ENCODE measurements around the gene ATP2C1. TPM values are rescaled to one million over a fixed set of nuclear protein-coding genes. Genes with fewer than 3 reads are reported as not detected.

ATP2C1 gene
- total RNA-seq, 6 experiments from 2014 or later = 101 to 124 (median 112) TPM

DNA sequence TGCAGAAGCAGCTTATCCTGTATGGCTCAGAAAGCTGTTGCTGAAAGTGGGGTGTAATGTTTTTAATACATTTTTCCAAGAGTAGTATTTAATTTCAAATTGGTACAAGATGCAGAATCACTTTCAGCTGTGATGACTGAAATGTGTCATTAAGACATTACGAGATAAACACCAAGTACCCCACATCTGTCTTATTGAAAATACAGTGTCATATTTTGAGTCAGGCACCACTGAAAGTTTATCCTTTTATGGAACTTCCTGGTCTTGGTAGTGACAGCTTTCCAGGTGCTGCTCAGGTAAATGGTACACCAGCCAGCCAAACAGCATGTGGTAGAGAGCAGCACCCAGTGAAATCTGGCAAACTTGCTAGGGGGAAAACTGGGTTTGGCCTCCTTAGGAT lies 115.8 kb downstream of the ATP2C1 start:
- no peaks in the 10 kb centered on the region for H3K9me3 Mint-ChIP-seq
- H3K36me3 Mint-ChIP-seq (ENCODE audit: low read depth) = peaks cover 44% of the 10 kb centered on the region
- TF ChIP-seq CTCF (IDR thresholded peaks at IDR 0.05) = no peak
- H3K27ac Mint-ChIP-seq = no peak overlapping the region
- no peak for DNase-seq
- H3K4me1 Mint-ChIP-seq (ENCODE audit: low read depth) = peaks cover 1% of the 10 kb centered on the region; the same call in 1 of the 2 replicates
- H3K27me3 Mint-ChIP-seq (ENCODE audit: insufficient read depth) = peaks cover under 1% of the 10 kb centered on the region; the same call in 1 of the 2 replicates
- H3K4me3 Mint-ChIP-seq = no peak overlapping the region

DNA sequence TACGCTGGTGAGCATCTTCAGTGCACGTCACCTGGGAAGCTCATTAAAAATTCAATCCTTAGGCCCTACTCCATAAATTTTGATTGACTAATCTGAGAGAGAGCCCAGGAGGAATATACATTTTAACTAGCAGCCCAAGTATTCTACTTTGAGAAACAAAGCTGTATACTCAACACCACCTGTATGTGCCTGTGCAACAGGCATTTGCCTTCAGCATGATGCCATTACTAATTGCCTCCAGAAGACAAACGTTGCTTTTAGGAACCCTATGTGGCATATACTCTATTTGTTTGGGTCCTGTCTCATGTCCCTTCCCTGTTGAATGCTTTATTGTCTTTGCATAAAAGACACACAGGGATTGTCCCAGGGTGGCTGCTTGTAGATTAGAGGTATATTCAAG lies 125.1 kb downstream of the ATP2C1 start:
- Mint-ChIP-seq H3K9me3 (no peaks in the 10 kb centered on the region), H3K27me3 (ENCODE audit: insufficient read depth) (no peaks in the 10 kb centered on the region), H3K4me1 (ENCODE audit: low read depth) (peaks cover 31% of the 10 kb centered on the region), H3K4me3 (no peak overlapping the region), H3K27ac (no peak overlapping the region), H3K36me3 (ENCODE audit: low read depth) (peaks cover 25% of the 10 kb centered on the region)
- no peak for TF ChIP-seq CTCF (IDR thresholded peaks at IDR 0.05)
- no peak for DNase-seq

GRCh38 chr3:131020122-131020693 lies 126.3 kb downstream of the ATP2C1 start:
- Mint-ChIP-seq H3K27ac (no peak overlapping the region), H3K36me3 (ENCODE audit: low read depth) (peaks cover 31% of the 10 kb centered on the region), H3K4me3 (no peak overlapping the region), H3K4me1 (ENCODE audit: low read depth) (peaks cover 35% of the 10 kb centered on the region), H3K27me3 (ENCODE audit: insufficient read depth) (no peaks in the 10 kb centered on the region), H3K9me3 (no peaks in the 10 kb centered on the region)
- DNase-seq = no peak
- no peak for TF ChIP-seq CTCF (IDR thresholded peaks at IDR 0.05)

DNA sequence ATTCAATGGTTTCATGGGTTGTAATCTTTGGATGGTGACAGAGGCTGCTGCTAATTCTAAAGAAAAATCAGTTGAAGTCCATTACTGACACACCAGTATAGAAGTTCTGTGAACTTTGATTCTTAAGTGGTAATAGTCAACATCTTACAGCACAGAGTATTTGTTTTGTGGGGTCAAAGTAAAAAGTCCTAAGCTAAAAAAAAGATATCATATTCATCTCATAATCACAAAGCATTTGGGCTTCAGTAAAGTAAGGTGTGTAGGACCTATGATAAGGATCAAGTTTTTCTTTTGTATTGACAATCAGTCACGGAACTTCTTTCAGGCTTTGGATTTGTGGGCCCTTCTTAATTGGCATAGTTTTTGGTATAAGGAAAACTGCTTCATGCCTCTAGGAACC lies 131.7 kb downstream of the ATP2C1 start:
- no peaks in the 10 kb centered on the region for H3K9me3 Mint-ChIP-seq

DNA sequence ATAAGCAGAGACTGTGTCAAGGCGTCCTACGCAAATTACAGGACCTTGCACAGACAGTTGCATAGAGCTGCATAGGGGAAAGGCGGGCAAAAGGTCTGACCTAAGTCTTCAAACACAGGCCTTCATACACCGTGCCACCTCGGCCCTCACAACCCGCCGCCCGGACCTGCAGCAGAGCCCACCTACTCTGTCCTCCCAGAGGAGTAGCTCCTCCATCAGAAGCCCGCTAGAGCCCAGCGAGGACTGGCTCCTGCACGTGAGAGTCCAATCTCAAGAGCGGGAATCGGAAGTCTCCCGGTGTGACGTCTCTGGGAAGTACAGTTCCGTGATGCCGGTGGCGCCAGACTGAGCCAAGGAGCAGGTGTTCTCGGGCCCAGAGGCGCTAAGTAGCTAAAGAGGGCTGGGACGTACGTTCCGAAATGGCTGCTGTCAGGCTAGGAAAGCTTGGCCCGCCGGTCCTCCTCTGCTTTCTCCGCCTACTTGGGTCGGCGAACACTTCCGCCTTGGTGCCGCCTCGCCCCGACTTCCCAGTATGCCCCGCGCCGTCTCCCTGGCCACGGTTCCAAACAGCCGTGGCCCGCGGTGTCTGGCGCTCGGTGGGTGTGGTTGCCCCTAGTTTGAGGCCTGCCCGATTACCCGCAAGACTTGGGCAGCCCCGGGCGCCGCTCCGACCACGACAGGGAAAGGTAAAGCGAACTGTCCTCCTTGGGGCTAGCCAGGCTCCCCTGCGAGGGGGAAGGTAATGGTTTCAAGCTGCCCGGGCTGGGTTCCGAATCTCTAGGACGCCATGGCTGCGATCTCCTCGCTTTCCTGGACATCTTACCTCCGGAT lies 132.7 kb downstream of the ATP2C1 start, which contains the start of the genes ASTE1 and NEK11:
Gene ASTE1 (minus strand): TSS at position 505 of the 831 bp plus-strand sequence. CDS start 1,519 bp downstream, outside the sequence.
Gene NEK11 (plus strand): TSS at position 557 of the 831 bp plus-strand sequence. CDS start 2,832 bp downstream, outside the sequence.
- peaks cover 44% of the 10 kb centered on the region for H3K4me1 Mint-ChIP-seq (ENCODE audit: low read depth)
- H3K9me3 Mint-ChIP-seq = no peaks in the 10 kb centered on the region
- peaks cover 23% of the 10 kb centered on the region for H3K36me3 Mint-ChIP-seq (ENCODE audit: low read depth)
- H3K27me3 Mint-ChIP-seq (ENCODE audit: insufficient read depth) = no peaks in the 10 kb centered on the region
- peak within 1 kb of the TSS; percentile 92 for H3K4me3 Mint-ChIP-seq
- peak within 1 kb of the TSS; percentile 95 for H3K27ac Mint-ChIP-seq
- DNase-seq = peak; percentile 86
- TF ChIP-seq CTCF (IDR thresholded peaks at IDR 0.05) = no peak; the same call in 1 of the 2 replicates

More for the DNA sequence above, 131.7 kb downstream of the ATP2C1 start:
- DNase-seq = no peak
- Mint-ChIP-seq H3K27ac (peak overlapping the region; percentile 95; the same call in 1 of the 2 replicates), H3K36me3 (ENCODE audit: low read depth) (peaks cover 28% of the 10 kb centered on the region), H3K27me3 (ENCODE audit: insufficient read depth) (no peaks in the 10 kb centered on the region), H3K4me1 (ENCODE audit: low read depth) (peaks cover 50% of the 10 kb centered on the region), H3K4me3 (peak overlapping the region; percentile 92)
- TF ChIP-seq CTCF (IDR thresholded peaks at IDR 0.05) = no peak
